Stimulated activated CD4-positive, alpha-beta T cell treated with anti-CD3 and anti-CD28 coated beads, Interleukin-12 subunit alpha, Interleukin-12 subunit beta, amount 100 ng/mL, for 4 hours (primary cell): ENCODE measurements around the gene KIF13A.
"Not testable (repeated sequence)": the region's sequence is repeated elsewhere in the genome, so short reads cannot be mapped to it uniquely, and the experiment has no call there.

Experiments used
- DNase-seq: peaks from one replicate; pipeline ENCODE4 v3.0.0-alpha.2; 2020

Gene KIF13A

GRCh38 chr6:17842014-17842776 is 145.2 kb downstream of the KIF13A start:
- DNase-seq, result no peak

- DNase-seq, result no peak
Observed at GRCh38 chr6:17839513-17840223, 147.8 kb downstream of the KIF13A start.

- no peak for DNase-seq
Observed at GRCh38 chr6:17836293-17836692, 151.1 kb downstream of the KIF13A start.

DNA sequence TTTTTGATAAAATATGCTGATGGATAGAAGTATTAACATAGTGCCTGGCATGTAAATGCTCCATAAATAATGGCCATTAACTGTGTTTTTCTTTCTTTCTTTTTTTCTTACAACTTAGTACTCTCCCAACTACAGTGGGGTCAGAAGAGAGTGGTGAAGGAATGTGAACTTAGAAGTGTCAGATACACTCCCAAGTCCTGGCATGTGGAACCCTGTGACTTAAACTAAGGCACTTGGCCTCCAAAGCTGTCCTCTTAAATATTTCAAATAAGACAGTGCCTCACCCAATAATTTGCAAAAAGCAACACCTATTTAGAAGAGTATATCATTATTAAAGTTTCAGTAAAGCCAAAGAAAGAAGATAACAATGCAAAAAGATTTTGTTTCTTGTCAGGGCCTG is 151.7 kb downstream of the KIF13A start:
- DNase-seq, result no peak

GRCh38 chr6:17831135-17831534 is 156.3 kb downstream of the KIF13A start:
- DNase-seq, result no peak

DNA sequence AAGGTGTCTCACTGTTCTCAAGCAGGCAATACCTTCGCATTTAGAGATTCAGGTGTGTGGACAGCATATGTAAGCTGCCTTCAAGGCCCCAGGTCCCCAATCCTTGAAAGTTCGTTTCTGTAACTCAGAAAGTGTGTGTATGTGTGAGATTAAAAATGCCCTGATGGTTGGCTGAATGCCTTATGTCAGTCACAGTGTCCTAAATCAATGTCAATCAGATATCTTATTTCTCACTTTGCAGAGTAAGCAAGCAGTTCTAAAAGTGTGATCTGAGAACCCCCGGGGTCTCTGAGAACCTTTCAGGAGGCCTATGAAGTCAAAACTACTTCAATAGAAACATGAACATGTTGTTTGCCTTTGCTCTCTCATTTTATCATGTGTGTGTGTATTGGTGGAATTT is 157.5 kb downstream of the KIF13A start:
- DNase-seq, result no peak

- no peak for DNase-seq
Observed at GRCh38 chr6:17828149-17828548, 159.3 kb downstream of the KIF13A start.

- DNase-seq, result no peak
Observed at GRCh38 chr6:17826301-17826700, 161.1 kb downstream of the KIF13A start.

DNA sequence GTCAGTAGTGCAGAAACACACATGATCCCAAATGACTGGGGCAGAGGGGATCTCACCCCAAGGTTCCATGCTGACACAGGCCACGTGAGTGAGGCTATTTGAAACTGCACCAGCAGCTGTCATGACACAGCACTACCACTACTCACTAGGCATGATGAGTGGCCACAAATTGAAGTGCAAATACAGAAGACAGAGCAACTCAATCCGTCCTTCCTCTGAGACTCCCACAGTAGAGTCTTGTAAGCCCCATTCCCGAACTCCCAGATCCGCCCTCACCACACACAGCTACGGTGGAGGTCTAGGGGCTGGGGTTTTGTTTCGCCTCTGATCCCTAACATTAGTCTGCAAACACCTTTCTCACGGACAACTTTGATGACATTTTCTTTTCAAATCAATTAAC is 167.4 kb downstream of the KIF13A start:
- DNase-seq, result no peak

DNA sequence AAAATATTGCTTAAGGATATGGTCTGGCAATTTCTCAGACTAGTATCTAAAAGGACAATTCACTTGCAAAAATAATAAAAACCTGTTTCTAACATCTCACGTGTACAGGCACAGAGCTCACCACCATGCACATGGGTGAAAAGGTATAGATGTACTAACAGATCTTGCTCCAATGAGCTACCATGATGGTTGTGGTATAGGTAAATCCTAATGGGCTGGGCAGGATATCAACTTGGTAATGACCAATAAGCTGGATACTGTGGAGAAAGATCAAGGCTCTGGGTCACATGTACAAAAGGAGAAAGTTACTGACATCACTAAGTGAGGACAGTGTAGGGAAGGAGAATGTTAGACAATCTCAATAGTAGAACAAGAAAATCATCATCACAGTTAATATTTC is 169.7 kb downstream of the KIF13A start:
- no peak for DNase-seq

GRCh38 chr6:17816921-17817611 is 170.4 kb downstream of the KIF13A start:
- DNase-seq, result no peak

- DNase-seq, result no peak
Observed at GRCh38 chr6:17813542-17813941, 173.9 kb downstream of the KIF13A start.

DNA sequence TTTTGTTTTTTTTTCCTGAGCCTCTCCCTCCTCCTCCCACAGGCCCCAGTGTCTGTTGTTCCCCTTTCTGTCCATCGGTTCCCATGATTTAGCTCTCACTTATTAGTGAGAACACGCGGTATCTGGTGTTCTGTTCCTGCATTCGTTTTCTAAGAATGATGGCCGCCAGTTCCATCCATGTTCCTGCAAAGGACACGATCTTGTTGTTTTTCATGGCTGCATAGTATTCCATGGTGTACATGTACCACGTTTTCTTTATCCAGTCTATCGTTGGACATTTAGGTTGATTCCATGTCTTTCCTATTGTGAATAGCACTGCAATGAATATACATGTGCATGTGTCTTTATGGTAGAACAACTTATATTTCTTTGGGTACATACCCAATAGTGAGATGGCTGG is 175.1 kb downstream of the KIF13A start:
- DNase-seq, result no peak

GRCh38 chr6:17808609-17809008 is 178.8 kb downstream of the KIF13A start:
- DNase-seq, result no peak

GRCh38 chr6:17807431-17807830 is 180.0 kb downstream of the KIF13A start:
- DNase-seq, result not testable (repeated sequence)

- no peak for DNase-seq
Observed at GRCh38 chr6:17803409-17803808, 184.0 kb downstream of the KIF13A start.

DNA sequence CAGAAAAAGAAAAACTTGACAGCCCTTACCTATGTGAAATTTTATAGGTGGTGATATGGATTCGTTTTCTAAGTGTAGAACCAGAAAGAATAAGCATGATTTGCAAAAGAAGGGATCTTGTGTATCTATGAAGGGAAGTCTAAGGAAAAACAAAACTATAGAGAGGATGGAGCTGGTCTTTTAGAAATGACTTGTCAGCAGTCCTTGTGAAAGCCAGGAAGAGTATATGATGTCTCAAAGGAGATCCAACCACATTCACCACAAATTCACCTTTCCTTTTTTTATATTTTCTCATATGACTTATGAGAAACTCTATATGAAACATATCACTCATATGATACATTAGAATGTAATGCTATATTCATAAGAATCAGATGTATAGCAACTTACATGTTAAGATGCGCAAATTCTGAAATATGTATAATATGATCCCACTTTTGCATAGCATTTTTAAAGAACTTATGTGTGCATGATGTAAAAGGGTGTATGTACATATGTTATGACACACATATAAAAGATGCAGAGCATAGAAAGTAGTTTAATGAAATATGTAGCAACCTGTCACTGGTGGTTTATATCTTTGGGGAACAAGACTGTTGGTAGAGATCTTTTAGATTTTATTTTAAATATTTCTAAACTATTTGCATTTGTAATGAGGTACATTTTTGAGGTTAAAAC is 188.8 kb downstream of the KIF13A start:
- DNase-seq, result no peak

- no peak for DNase-seq
Observed at GRCh38 chr6:17790489-17790888, 196.9 kb downstream of the KIF13A start.

- no peak for DNase-seq
Observed at GRCh38 chr6:17785094-17785787, 202.2 kb downstream of the KIF13A start.

DNA sequence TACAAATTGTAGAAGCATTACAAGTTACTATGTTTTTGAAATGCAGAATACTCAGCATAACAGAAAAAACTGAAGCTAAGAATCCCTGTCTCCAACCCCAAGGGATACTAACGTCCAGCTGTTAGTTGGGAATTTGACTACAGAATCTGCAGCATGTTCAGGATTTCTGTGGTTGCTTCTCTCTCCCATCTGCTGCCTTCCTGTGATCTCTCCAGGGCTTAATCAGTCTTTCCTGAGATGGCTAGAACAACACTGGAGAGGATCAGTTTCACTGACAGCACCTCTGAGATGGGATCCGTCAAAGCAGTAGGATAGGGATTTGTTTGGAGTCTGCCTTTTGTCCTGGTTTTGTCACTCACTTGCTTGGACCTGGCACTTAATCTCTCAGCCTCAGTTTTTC is 207.4 kb downstream of the KIF13A start:
- DNase-seq, result no peak

DNA sequence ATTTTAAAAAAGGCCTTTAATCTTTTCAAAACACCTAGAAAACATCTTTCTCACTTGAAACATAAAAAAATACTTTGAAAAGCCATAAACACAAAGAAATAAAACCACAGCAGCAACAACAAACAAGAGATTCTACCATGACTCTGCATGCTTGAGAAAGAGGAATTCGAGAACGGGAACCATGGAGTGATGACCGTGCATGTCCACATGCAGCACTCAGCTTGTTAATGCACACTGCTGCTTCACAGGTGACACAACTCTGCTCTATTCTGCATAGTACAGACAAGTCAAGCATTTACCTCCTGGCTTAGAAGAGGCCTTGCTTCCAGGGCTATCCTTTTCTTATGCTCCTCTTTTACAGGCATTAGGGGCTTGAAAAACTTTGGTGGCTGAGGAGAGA is 215.8 kb downstream of the KIF13A start:
- no peak for DNase-seq

- DNase-seq, result no peak
Observed at GRCh38 chr6:17768881-17769280, 218.6 kb downstream of the KIF13A start.

DNA sequence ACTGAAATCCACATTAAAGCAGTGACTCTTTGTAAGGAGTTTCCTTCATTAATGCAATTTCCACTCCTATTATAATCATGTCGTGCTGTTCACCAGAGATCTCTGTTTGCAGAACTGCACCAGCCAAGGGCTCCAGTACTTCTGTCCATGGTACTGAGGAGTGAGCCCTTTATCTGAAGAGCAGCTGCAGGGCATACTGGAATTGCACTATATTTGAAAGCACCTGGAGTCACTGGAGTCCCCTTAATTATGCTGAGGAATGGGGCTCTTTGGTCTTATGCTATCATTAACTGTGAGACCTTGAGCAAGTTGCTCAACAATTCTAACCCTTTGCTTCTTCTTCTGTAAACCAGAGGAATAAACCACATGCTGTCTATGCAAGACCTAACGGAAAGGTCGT is 219.0 kb downstream of the KIF13A start:
- DNase-seq, result no peak
